Measurements from ENCODE around the gene RAMP2.

RAMP2 gene

DNA sequence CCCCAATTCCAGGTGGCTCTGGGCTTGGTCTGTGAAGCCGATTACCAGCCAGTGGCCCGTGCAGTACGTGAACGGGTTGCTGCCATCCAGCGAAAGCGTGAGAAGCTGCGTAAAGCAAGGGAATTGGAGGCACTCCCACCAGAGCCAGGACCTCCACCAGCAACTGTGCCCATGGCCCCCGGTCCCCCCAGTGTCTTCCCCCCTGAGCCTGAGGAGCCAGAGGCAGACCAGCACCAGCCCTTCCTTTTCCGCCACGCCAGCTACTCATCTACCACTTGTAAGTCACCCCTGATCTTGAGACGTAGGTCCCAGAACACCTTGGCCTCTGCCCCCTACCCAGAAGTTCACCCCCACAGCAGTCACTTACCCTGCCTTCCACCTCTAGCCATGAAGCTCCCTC is 26.2 kb downstream of the RAMP2 start:
- DNase-seq (ENCODE audit: insufficient read length, low spot score) (no peak), FAIRE-seq (no peak)

GRCh38 chr17:42791948-42792347 is 30.9 kb downstream of the RAMP2 start:
- no peak for FAIRE-seq
- DNase-seq (ENCODE audit: insufficient read length, low spot score) = no peak

DNA sequence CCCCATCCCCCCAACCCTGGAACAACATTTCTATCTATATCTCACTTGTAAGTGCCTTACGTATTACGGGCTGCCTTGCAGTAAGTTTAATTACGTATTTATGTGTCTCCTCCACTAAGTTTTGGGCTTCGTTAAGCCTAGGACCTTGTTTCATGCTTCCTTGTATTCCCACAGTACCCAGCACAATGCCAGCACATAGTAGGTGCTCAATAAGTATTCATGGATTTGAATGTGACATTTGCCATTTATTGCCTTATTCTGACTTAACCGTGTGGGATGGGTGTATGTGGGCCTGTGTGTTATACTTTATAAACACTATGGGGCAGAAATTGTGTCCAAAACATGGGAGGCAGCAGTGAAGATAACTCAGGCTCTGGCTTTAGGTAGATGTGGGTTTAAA is 31.5 kb downstream of the RAMP2 start:
- FAIRE-seq (no peak), DNase-seq (ENCODE audit: insufficient read length, low spot score) (no peak)

DNA sequence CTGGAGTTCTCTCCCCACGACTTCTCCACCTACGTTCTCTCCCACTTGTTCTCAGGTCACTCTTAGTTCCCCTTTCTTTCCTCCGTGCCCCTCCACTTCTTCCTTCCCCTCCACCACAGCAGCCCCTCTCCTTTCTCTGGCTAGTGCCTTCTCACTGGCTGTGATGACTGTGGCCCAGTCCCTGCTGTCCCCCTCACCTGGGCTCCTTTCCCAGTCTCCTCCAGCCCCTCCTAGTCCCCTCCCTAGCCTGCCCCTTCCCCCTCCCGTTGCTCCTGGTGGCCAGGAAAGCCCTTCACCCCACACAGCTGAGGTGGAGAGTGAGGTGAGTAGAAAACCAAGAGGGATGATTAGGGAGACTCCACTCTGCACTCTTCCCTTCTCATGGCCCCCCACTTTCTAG is 34.0 kb downstream of the RAMP2 start:
- no peak for FAIRE-seq

DNA sequence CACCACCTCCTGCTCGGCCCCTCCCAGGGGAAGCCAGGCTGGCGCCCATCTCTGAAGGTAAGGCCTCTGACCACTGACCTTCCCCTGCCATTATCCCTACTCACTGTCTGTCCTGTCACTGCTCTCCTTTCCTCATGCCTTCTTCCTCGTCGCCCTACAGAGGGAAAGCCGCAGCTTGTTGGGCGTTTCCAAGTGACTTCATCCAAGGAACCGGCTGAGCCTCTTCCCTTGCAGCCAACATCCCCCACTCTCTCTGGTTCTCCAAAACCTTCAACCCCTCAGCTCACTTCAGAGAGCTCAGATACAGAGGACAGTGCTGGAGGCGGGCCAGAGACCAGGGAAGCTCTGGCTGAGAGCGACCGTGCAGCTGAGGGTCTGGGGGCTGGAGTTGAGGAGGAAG is 34.4 kb downstream of the RAMP2 start:
- FAIRE-seq = no peak
- no peak for DNase-seq (ENCODE audit: insufficient read length, low spot score)

More for the DNA sequence above, 34.0 kb downstream of the RAMP2 start:
- DNase-seq (ENCODE audit: insufficient read length, low spot score) = no peak

DNA sequence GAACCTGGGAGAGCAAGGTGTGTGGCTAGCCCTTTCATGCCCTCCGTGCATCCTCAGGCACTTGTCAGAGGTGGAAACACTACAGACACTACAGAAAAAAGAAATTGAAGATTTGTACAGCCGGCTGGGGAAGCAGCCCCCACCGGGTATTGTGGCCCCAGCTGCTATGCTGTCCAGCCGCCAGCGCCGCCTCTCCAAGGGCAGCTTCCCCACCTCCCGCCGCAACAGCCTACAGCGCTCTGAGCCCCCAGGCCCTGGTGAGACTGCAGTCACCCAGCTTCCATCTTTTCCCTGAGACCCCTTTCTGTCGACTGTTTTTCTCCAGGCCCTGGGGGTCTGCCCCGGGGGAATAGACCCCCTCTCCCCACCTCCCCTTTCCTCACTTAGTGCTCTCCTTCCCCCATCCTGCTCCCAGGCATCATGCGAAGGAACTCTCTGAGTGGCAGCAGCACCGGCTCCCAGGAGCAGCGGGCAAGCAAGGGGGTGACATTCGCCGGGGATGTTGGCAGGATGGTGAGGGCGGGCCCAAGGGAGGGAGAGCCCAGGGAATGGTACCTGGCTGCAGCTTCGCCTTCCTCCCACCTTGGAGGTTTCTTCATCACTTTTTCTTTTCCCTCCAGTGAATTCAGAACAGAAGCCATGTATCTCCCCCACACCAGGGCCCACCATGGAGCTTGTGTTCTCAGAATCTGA is 35.2 kb downstream of the RAMP2 start:
- DNase-seq (ENCODE audit: insufficient read length, low spot score) (no peak), FAIRE-seq (no peak)

- DNase-seq (ENCODE audit: insufficient read length, low spot score) = no peak
- no peak for FAIRE-seq
These were observed 36.3 kb downstream of the RAMP2 start for GRCh38 chr17:42797067-42798007.

- FAIRE-seq (no peak), DNase-seq (ENCODE audit: insufficient read length, low spot score) (no peak)
These were observed 37.0 kb downstream of the RAMP2 start for GRCh38 chr17:42798011-42798382.

GRCh38 chr17:42798383-42799380 is 37.7 kb downstream of the RAMP2 start, which contains the start of the genes CNTD1 and COA3:
TSS of gene CNTD1 (plus strand) at chr17:42798861. CDS start at chr17:42799068, 207 bp downstream.
TSS of gene COA3 (minus strand) at chr17:42798704. CDS start at chr17:42798681, 23 bp downstream.
- FAIRE-seq (peak; percentile 88), DNase-seq (ENCODE audit: insufficient read length, low spot score) (peak; percentile 94)

DNA sequence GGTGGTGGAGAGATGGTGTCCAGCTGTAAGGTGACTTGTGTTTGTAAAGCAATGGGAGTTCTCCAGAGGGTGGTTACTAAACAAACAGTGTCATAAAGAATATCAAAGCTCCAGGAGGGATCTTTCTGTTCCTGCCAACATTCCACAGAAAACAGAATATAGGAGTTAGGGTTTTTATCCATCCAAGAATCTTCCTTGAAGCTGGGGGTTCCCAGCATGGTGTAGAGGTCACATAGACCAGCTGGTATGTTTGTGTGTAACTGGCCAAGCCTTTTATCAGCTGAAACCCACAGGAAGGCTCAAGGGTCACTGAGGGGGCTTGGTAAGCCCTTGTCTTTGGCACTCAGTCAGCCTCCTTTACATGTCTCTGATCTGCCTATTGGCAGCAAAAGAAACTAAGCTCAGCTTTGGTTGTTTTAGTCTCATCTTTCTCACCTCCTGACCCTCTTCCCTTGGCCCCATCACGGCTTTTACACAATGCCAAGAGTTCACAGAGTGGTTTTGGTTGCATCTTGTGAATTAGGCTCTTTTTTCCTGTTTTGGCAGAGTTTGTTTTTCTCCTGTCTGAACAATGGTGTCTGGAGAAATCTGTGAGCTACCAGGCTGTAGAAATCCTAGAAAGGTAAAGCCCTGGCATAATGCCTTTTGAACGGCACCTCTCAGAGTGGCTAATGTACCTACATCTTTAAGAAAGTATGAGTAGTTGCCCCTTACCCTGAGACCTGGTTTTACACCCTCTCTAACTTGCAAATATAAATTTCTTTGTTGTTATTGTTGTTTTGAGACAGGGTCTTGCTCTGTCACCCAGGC is 42.3 kb downstream of the RAMP2 start:
- DNase-seq (ENCODE audit: insufficient read length, low spot score) (no peak), FAIRE-seq (no peak)

- no peak for FAIRE-seq
These were observed 43.9 kb downstream of the RAMP2 start for GRCh38 chr17:42804918-42805367.

DNA sequence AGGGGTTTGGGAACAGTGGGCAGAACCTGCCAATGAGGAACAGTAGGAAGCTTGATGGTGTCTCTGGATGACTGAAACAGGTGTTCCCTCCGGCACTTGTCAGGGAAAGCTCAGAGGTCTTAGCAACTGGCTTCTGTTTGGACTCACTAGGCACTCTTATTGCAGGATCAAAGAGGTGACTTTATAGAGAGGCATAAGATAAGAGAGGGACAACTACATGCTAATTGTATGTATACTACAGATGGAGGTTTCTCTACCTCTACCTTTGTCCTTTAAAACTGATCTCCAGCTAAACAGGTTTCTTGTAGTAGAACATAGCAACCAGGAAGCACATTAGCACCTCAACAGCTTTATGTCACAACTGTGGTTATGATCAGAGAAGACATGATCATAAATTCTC is 45.2 kb downstream of the RAMP2 start:
- DNase-seq (ENCODE audit: insufficient read length, low spot score) = no peak
- no peak for FAIRE-seq

More at GRCh38 chr17:42804918-42805367, 43.9 kb downstream of the RAMP2 start:
- DNase-seq (ENCODE audit: insufficient read length, low spot score) = no peak

DNA sequence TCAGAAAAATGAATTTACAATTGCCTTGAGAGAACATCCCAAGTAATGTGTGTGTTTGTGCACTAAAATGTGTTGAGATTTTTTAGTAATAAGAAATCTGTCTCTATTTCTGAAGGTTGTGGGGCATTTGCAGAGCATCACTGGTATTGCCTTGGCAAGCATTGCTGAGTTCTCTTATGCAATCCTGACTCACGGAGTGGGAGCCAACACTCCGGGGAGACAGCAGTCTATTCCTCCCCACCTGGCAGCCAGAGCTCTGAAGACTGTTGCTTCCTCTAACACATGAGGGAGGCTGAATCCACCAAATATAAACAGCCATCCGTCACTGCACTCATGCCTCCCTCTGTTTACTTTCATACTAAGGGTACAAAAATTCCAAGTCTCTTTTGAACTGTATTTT is 48.2 kb downstream of the RAMP2 start:
- FAIRE-seq (no peak), DNase-seq (ENCODE audit: insufficient read length, low spot score) (no peak)
